Naive thymus-derived CD4-positive, alpha-beta T cell (primary cell): Measurements from ENCODE around the gene ADGRB2. TPM values are rescaled to one million over a fixed set of nuclear protein-coding genes. Genes with fewer than 3 reads are reported as not detected.

Experiments
- ATAC-seq: fragments of 150-1000 bp; cut with Tn5 transposase; 2 replicates; pipeline ENCODE4 v1.10.0; 2021; ENCODE audit warnings: mild to moderate bottlenecking, moderate library complexity
- CTCF ChIA-PET: fragments of 350-600 bp; sonication (Branson Sonifier 250); formaldehyde crosslinking; loops from one replicate; lab custom pipeline; 2021; ENCODE audit warnings: antibody characterized with exemption; lab: Charles Lee
- POLR2A ChIA-PET: fragments of 350-600 bp; sonication (Branson Sonifier 250); formaldehyde crosslinking; loops from one replicate; lab custom pipeline; 2021; ENCODE audit warnings: antibody characterized with exemption, inconsistent platforms; lab: Charles Lee
- DNase-seq, 9 donors: peaks; one replicate each; pipeline versions ENCODE4 v3.0.0 to v3.0.0-alpha.2; 2020 to 2022; ENCODE audit warnings: mixed read lengths in 1 of 9
- H3K27ac ChIP-seq: one replicate; pipeline ENCODE4 v1.7.0; 2013; ENCODE audit warnings: mild to moderate bottlenecking, low read depth, low read length, moderate library complexity
- H3K27me3 ChIP-seq, 2 donors: one replicate each; pipeline ENCODE4 v1.7.0; 2013; ENCODE audit warnings: low read length in 2 of 2, mild to moderate bottlenecking in 2 of 2, moderate library complexity in 2 of 2; ENCODE audit not compliant: control insufficient read depth in 2 of 2, insufficient read depth in 2 of 2
- H3K36me3 ChIP-seq, 3 experiments: 1 replicate in 2 of 3; 2 replicates in 1 of 3; pipeline ENCODE4 v1.7.0; 2013; ENCODE audit warnings: low read length in 3 of 3, mild to moderate bottlenecking in 3 of 3, moderate library complexity in 1 of 3; ENCODE audit not compliant: insufficient read depth in 3 of 3, control insufficient read depth in 2 of 3
- H3K4me1 ChIP-seq, 2 donors: one replicate each; pipeline ENCODE4 v1.7.0; 2013; ENCODE audit warnings: low read length in 2 of 2, mild to moderate bottlenecking in 2 of 2, moderate library complexity in 1 of 2; ENCODE audit not compliant: control insufficient read depth in 2 of 2, insufficient read depth in 2 of 2
- H3K4me3 ChIP-seq: 2 replicates; pipeline ENCODE4 v1.7.0; 2013; ENCODE audit warnings: mild to moderate bottlenecking, low read length
- H3K9me3 ChIP-seq, 3 experiments: 1 replicate in 2 of 3; 2 replicates in 1 of 3; pipeline ENCODE4 v1.7.0; 2013; ENCODE audit warnings: low read length in 3 of 3; ENCODE audit not compliant: control insufficient read depth in 2 of 3
- H3K27ac Mint-ChIP-seq, 9 donors: one replicate each; pipeline ENCODE4 v1.8.0; 2020 to 2022; ENCODE audit warnings: mixed read lengths in 9 of 9, mild to moderate bottlenecking in 8 of 9, moderate library complexity in 5 of 9, inconsistent platforms in 2 of 9
- H3K27me3 Mint-ChIP-seq, 5 donors: one replicate each; pipeline ENCODE4 v1.8.0; 2021 to 2022; ENCODE audit warnings: mixed read lengths in 5 of 5, mild to moderate bottlenecking in 1 of 5
- H3K36me3 Mint-ChIP-seq, 5 donors: one replicate each; pipeline ENCODE4 v1.8.0; 2020 to 2022; ENCODE audit warnings: mixed read lengths in 5 of 5, mild to moderate bottlenecking in 3 of 5, inconsistent platforms in 1 of 5
- H3K4me1 Mint-ChIP-seq, 7 donors: one replicate each; pipeline ENCODE4 v1.8.0; 2020 to 2022; ENCODE audit warnings: mixed read lengths in 7 of 7, mild to moderate bottlenecking in 3 of 7, inconsistent platforms in 1 of 7
- H3K4me3 Mint-ChIP-seq, 10 donors: one replicate each; pipeline ENCODE4 v1.8.0; 2020 to 2022; ENCODE audit warnings: mild to moderate bottlenecking in 10 of 10, mixed read lengths in 10 of 10, moderate library complexity in 6 of 10, inconsistent platforms in 2 of 10
- H3K9me3 Mint-ChIP-seq, 11 donors: one replicate each; pipeline ENCODE4 v1.8.0; 2020 to 2022; ENCODE audit warnings: mixed read lengths in 11 of 11, mild to moderate bottlenecking in 4 of 11, inconsistent platforms in 1 of 11, moderate library complexity in 1 of 11
- intact Hi-C, 2 donors: fragments of 100-400 bp; cut with micrococcal nuclease; formaldehyde crosslinking; loops; one replicate each; pipeline ENCODE4 v1.15.1; 2023
- polyA plus RNA-seq, 2 donors: library from polyadenylated mRNA; unstranded; fragments of 300-500 nt; fragmentation: Illumina TruSeq; gene quantifications; one replicate each; pipeline ENCODE4 v1.2.3, GENCODE V29; 2021
- total RNA-seq, 6 experiments: library from RNA in 5 of 6; stranded (reverse) in 5 of 6; gene quantifications; 1 replicate in 5 of 6; 2 replicates in 1 of 6; pipeline ENCODE4 v1.2.3 and lab custom pipeline; 2021 to 2026

Gene ADGRB2
- total and polyA plus RNA-seq, 7 experiments from 2014 or later: 0.11 to 4.3 (median 0.43) TPM; not detected in 2

DNA sequence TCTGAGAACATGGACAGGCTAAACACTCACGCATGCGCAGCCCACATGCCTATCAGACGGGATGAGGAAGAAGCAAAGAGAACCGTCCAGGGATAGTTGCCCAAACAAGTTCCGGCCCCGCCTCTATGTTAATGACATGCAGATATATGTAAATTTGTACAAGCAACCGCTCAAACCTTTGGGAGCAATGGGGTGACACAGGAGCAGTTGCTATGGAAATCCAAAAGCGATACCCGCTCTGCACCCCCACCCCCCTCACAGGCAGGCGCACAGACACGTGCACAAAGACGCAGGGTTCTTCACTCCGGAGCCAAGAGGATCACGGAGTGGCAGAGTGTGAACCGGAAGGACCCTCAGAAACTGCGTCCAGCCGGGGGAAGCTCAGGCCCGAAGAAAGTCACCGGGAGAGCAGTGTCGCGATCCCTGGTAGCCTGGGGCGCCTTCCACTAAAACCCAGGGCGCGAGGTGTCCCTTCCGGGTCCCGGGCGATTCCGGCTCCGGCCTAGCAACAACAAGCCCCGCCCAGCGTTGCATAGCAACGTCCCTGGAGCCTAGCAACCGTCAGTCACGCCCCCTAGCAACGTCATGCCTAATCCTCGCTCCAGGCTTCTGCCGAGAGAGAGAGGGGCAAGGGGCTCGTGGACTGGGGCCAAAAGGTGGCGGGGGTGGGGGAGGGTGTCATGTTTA, 24.1 kb upstream of the ADGRB2 start:
- ChIA-PET POLR2A (interaction anchor here (0.9 to 2.3 kb wide), 6 partner anchors 10 to 175 kb away, joined by 3 to 6 read pairs (median 3); partner anchors contain the start of gene ADGRB2), CTCF (interaction anchor here (0.9 to 6.4 kb wide), 23 partner anchors 11 to 394 kb away, joined by 3 to 70 read pairs (median 5); partner anchors contain the start of gene ADGRB2)
- peak overlapping the region; percentile 86 to 94 (median 93) for H3K27ac Mint-ChIP-seq
- no peaks in the 10 kb centered on the region for H3K36me3 Mint-ChIP-seq
- intact Hi-C loops: loop anchor here (1.0 to 5.0 kb wide), 4 partner anchors 144 to 631 kb away; partner anchors contain the start of genes KHDRBS1 (in 2 of the 2) and PEF1 (in 1 of the 2)
- peaks cover 7 to 17% (median 9%) of the 10 kb centered on the region in 7 donors for H3K4me1 Mint-ChIP-seq
- ATAC-seq: peak; percentile 83
- peak overlapping the region; percentile 81 to 93 (median 92) for H3K4me3 Mint-ChIP-seq
- Histone ChIP-seq H3K4me1 (peaks cover 3 to 5% of the 10 kb centered on the region in 2 donors), H3K9me3 (no peaks in the 10 kb centered on the region), H3K36me3 (no peaks in the 10 kb centered on the region), H3K27ac (peak overlapping the region; percentile 82), H3K4me3 (peak overlapping the region; percentile 68), H3K27me3 (no peaks in the 10 kb centered on the region)
- peaks cover 0 to 7% (median 0%) of the 10 kb centered on the region in 5 donors for H3K27me3 Mint-ChIP-seq
- peak; percentile 75 to 93 (median 82) for DNase-seq
- no peaks in the 10 kb centered on the region for H3K9me3 Mint-ChIP-seq

DNA sequence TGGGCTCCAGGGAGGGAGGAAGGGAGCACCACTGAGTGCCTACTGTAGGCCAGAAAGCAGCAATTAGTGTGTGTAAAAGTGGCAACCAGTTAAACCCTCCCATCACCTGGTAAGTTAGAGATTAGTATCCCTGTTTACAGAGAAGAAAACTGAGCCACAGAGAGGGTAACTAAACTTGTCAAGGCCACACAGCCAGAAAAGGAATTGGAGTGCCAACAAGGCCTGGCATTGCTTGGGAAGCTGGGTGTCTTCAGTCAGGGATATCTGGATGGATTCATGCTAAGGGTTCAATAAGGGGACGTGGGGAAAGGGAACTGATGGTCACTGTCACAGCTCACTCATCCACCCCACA, 23.6 kb upstream of the ADGRB2 start:
- peaks cover 7 to 17% (median 9%) of the 10 kb centered on the region in 7 donors for H3K4me1 Mint-ChIP-seq
- H3K36me3 ChIP-seq: no peaks in the 10 kb centered on the region
- no peaks in the 10 kb centered on the region for H3K36me3 Mint-ChIP-seq
- intact Hi-C loops: loop anchor here (1.0 to 5.0 kb wide), 4 partner anchors 143 to 630 kb away; partner anchors contain the start of genes KHDRBS1 (in 2 of the 2) and PEF1 (in 1 of the 2)
- peak overlapping the region; percentile 82 for H3K27ac ChIP-seq
- no peaks in the 10 kb centered on the region for H3K9me3 ChIP-seq
- ATAC-seq (no peak), DNase-seq (no peak)
- H3K4me3 Mint-ChIP-seq: peak overlapping the region; percentile 81 to 93 (median 92)
- H3K27me3 Mint-ChIP-seq: peaks cover 0 to 5% (median 0%) of the 10 kb centered on the region in 5 donors
- ChIA-PET CTCF (interaction anchor here (1.5 to 6.4 kb wide), 4 partner anchors 10 to 124 kb away, joined by 4 to 70 read pairs (median 20); partner anchors contain the start of gene ADGRB2), POLR2A (interaction anchor here (1.0 to 2.3 kb wide), 4 partner anchors 23 to 176 kb away, joined by 3 to 6 read pairs (median 4); partner anchors contain the start of gene ADGRB2)
- peaks cover 3 to 5% of the 10 kb centered on the region in 2 donors for H3K4me1 ChIP-seq
- H3K4me3 ChIP-seq: no peak overlapping the region
- H3K27me3 ChIP-seq: no peaks in the 10 kb centered on the region
- peak overlapping the region; percentile 86 to 94 (median 93) for H3K27ac Mint-ChIP-seq
- H3K9me3 Mint-ChIP-seq: no peaks in the 10 kb centered on the region

DNA sequence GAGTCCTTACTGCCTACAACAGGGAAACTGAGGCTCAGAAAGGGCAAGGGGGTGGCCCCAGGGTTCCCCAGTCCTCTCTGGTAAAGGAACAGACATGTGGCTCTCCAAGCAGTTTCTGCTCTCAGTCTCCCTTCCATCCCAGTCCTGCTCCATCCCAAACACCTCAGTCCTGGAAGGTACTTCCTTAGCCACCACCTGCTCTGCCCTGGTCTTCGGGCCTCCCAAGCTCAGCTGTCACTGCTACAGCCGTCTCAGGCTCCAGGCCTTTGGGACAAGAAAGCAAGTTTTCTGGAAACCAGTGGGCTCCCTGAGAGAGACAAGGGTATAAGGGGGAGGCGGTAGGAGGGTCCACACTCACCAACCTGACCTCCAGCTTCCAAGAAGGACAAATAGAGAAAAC, 23.1 kb upstream of the ADGRB2 start:
- CTCF ChIA-PET: interaction anchor here (0.7 to 6.4 kb wide), 2 partner anchors 124 to 177 kb away, joined by 3 to 70 read pairs; no protein-coding TSS in a partner anchor
- Histone ChIP-seq H3K4me1 (peaks cover 3 to 5% of the 10 kb centered on the region in 2 donors), H3K36me3 (no peaks in the 10 kb centered on the region), H3K27me3 (no peaks in the 10 kb centered on the region), H3K27ac (no peak overlapping the region), H3K9me3 (no peaks in the 10 kb centered on the region), H3K4me3 (no peak overlapping the region)
- Mint-ChIP-seq H3K9me3 (no peaks in the 10 kb centered on the region), H3K27me3 (peaks cover 0 to 5% (median 0%) of the 10 kb centered on the region in 5 donors), H3K4me1 (peaks cover 7 to 17% (median 9%) of the 10 kb centered on the region in 7 donors), H3K27ac (peak overlapping the region in 8 of 9 donors; percentile 86 to 94 (median 93)), H3K36me3 (no peaks in the 10 kb centered on the region), H3K4me3 (peak overlapping the region in 9 of 10 donors; percentile 81 to 93 (median 91))
- DNase-seq: no peak
- POLR2A ChIA-PET: no interaction called here
- ATAC-seq: no peak
- intact Hi-C loops: loop anchor here in 1 of 2 donors (5.0 kb wide), 1 partner anchor 630 kb away; no protein-coding TSS in a partner anchor

DNA sequence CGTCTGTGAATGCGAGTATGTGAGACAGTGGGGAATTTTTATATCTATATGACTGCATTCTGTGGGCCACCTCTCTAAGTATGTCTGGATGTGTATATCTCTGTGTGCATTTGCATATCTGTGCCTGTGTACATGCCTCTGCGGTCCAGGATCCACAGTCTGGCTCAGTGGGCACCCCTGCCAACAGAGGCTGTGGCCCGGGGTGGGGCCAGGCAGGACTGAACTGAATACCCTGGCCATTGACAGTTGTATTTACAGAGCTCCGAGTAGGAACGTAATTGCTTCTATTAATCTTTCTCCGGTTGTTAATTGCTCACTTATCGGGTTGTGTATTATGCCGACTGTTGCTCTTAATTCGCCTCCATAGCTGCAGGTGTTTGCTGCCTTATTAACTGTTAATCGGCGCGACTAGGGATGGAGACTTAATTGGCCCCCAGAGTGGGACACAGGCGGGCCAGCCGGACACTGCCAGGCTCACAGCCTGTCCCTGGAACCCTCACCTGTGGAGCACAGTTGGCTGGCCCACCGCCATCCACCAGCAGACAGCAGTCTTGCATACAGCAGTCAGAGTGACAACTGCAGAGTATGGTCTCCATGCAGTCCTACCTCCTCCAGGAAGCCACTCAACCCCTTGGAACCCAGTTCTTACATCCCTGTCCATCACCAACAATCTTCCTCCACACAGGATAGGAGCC, 22.4 kb upstream of the ADGRB2 start:
- peak overlapping the region in 1 of 9 donors; percentile 47 for H3K27ac Mint-ChIP-seq
- H3K27me3 Mint-ChIP-seq: peaks cover 0 to 5% (median 0%) of the 10 kb centered on the region in 5 donors
- DNase-seq: no peak
- no peak for ATAC-seq
- peaks cover 7 to 17% (median 9%) of the 10 kb centered on the region in 7 donors for H3K4me1 Mint-ChIP-seq
- no peaks in the 10 kb centered on the region for H3K36me3 Mint-ChIP-seq
- Histone ChIP-seq H3K4me3 (no peak overlapping the region), H3K27ac (no peak overlapping the region), H3K4me1 (peaks cover 3 to 5% of the 10 kb centered on the region in 2 donors), H3K9me3 (no peaks in the 10 kb centered on the region), H3K36me3 (no peaks in the 10 kb centered on the region), H3K27me3 (no peaks in the 10 kb centered on the region)
- no peak overlapping the region for H3K4me3 Mint-ChIP-seq
- POLR2A ChIA-PET: no interaction called here
- intact Hi-C loops: loop anchor here in 1 of 2 donors (5.0 kb wide), 1 partner anchor 629 kb away; no protein-coding TSS in a partner anchor
- CTCF ChIA-PET: interaction anchor here (0.7 to 6.4 kb wide), 2 partner anchors 123 to 178 kb away, joined by 3 to 70 read pairs; no protein-coding TSS in a partner anchor
- H3K9me3 Mint-ChIP-seq: no peaks in the 10 kb centered on the region

DNA sequence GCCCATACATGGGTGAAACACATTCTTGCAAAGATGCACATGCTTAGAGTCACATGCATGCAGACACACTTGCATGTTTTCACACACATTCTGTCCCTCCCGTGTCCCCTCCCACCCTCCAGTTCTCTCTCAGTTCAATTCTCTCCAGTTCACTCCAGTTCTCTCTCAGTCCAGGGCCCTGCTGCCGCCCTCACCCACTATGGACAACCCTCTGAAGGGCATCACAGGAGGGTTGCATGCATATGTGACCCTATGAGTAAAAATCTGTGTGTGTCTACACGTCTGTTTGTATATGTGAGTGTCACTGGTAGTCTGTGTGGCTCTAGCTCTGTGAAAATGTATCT, 21.8 kb upstream of the ADGRB2 start:
- Mint-ChIP-seq H3K27ac (no peak overlapping the region), H3K27me3 (peaks cover 0 to 5% (median 0%) of the 10 kb centered on the region in 5 donors), H3K4me3 (no peak overlapping the region), H3K36me3 (no peaks in the 10 kb centered on the region), H3K9me3 (no peaks in the 10 kb centered on the region), H3K4me1 (peaks cover 7 to 17% (median 9%) of the 10 kb centered on the region in 7 donors)
- intact Hi-C loops: loop anchor here in 1 of 2 donors (5.0 kb wide), 1 partner anchor 629 kb away; no protein-coding TSS in a partner anchor
- no peaks in the 10 kb centered on the region for H3K9me3 ChIP-seq
- no peak for ATAC-seq
- no peaks in the 10 kb centered on the region for H3K27me3 ChIP-seq
- H3K36me3 ChIP-seq: no peaks in the 10 kb centered on the region
- peaks cover 3 to 5% of the 10 kb centered on the region in 2 donors for H3K4me1 ChIP-seq
- no peak overlapping the region for H3K27ac ChIP-seq
- no peak overlapping the region for H3K4me3 ChIP-seq
- DNase-seq: no peak
- POLR2A ChIA-PET: no interaction called here
- CTCF ChIA-PET: interaction anchor here (6.4 kb wide), 1 partner anchor 122 kb away, joined by 70 read pairs; no protein-coding TSS in a partner anchor
